Gastroesophageal sphincter (tissue), 4 donors: Measurements from ENCODE around the gene NAP1L4. TPM values are rescaled to one million over a fixed set of nuclear protein-coding genes. Genes with fewer than 3 reads are reported as not detected.

Experiments
- ATAC-seq: fragments of 150-250 bp; one replicate; pipeline ENCODE4 v1.9.1; 2016; ENCODE audit warnings: mild to moderate bottlenecking, moderate library complexity
- H3K27ac ChIP-seq, 4 donors: fragments of 200-600 bp; sonication (generic) in 3 of 4; 1 replicate in 3 of 4; 2 replicates in 1 of 4; pipeline ENCODE4 v1.5.1; 2016 to 2019
- H3K27me3 ChIP-seq: fragments of 200-600 bp; sonication (generic); one replicate; pipeline ENCODE4 v1.5.1; 2019
- H3K36me3 ChIP-seq, 2 donors: fragments of 200-600 bp; sonication (generic); one replicate each; pipeline ENCODE4 v1.5.1; 2019; ENCODE audit warnings: control low read depth in 1 of 2
- H3K4me1 ChIP-seq, 3 donors: fragments of 200-600 bp; sonication (generic); 1 replicate in 2 of 3; 2 replicates in 1 of 3; pipeline ENCODE4 v1.5.1; 2016 to 2019; ENCODE audit warnings: control low read depth in 2 of 3
- H3K4me3 ChIP-seq, 2 donors: fragments of 200-600 bp; sonication (generic); one replicate each; pipeline ENCODE4 v1.5.1; 2019; ENCODE audit warnings: mild to moderate bottlenecking in 1 of 2, moderate library complexity in 1 of 2
- H3K9me3 ChIP-seq, 3 donors: fragments of 200-600 bp; sonication (generic); one replicate each; pipeline ENCODE4 v1.5.1; 2017 to 2019; ENCODE audit warnings: control low read depth in 2 of 3
- CTCF ChIP-seq, 4 experiments: fragments of 200-600 bp in 2 of 4; fragments of 450-650 bp in 2 of 4; sonication (generic) in 1 of 4; IDR thresholded peaks; one replicate each; pipeline ENCODE4 v1.5.1; 2017 to 2019; ENCODE audit warnings: antibody characterized with exemption in 4 of 4, mild to moderate bottlenecking in 2 of 4, moderate library complexity in 2 of 4
- EP300 ChIP-seq: sonication (generic); formaldehyde crosslinking; IDR thresholded peaks from one replicate; pipeline ENCODE4 v1.6.1; 2017; ENCODE audit warnings: antibody characterized with exemption, mild to moderate bottlenecking
- POLR2A ChIP-seq, 2 donors: fragments of 450-650 bp; IDR thresholded peaks; one replicate each; pipeline ENCODE4 v1.6.1; 2017; ENCODE audit warnings: antibody characterized with exemption in 2 of 2, mild to moderate bottlenecking in 2 of 2, moderate library complexity in 1 of 2
- POLR2AphosphoS5 ChIP-seq: sonication (generic); formaldehyde crosslinking; IDR thresholded peaks from one replicate; pipeline ENCODE4 v1.6.1; 2017; ENCODE audit warnings: antibody characterized with exemption
- WGBS, 2 donors: methylation state at CpG; one replicate each; pipeline ENCODE4 v1.1.5; 2018; ENCODE audit warnings: low coverage in 1 of 2; 5-methylcytosine and 5-hydroxymethylcytosine counted together
- small RNA-seq, 4 donors: library from RNA; depleted of rRNA; stranded (forward); fragments of <200 nt; gene quantifications; one replicate each; pipeline ENCODE3, GENCODE V24; 2016
- total RNA-seq, 4 donors: library from RNA; depleted of rRNA; stranded (reverse); fragments of >200 nt; gene quantifications; one replicate each; pipeline ENCODE4 v1.1.0, GENCODE V29; 2016

Gene NAP1L4
- total RNA-seq, 4 donors from 2014 or later: 107 to 175 (median 137) TPM

DNA sequence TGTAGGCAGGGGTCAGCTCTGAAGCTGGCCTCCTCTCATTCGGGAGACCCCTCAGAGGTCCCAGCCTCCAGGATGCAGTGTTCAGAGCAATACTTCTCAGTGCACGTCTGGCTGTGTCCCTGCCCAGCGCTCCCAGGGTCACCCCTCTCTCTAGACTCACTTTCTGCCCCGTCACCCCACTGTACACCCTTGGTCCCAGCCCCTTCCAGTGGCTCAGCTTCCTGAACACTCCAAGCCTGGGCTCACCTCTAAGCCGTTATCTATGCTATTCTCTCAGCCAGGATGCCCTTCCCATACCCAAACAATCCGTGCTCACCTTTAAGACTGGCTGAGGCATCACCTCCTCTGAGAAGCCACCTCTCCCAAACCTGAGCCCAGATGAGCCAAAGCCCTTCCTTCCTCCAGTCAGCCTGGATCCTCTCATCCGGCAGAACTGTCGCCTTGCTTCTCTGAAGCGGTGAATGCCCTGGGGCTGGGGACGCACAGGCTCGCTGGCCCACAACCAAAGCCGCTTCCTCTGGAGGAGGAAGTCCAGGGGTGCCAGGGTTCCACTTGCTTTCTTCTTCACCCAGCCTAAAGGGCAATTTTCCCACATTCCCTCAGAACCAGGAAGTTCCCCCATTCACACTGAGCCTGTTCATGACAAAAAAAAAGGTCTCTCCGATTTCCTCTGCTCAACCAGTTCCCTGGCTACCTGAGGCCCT, 92.9 kb downstream of the NAP1L4 start:
- WGBS, 2 donors: 67 to 76% methylated on average over 3 to 7 of the region's 13 CpGs

GRCh38 chr11:2898366-2899079, 93.6 kb downstream of the NAP1L4 start:
- peak; percentile 32 for ATAC-seq

More for the DNA sequence above, 92.9 kb downstream of the NAP1L4 start:
- H3K27me3 ChIP-seq: no peaks in the 10 kb centered on the region
- TF ChIP-seq POLR2A (IDR thresholded peaks at IDR 0.05) (no peak), EP300 (no peak), POLR2AphosphoS5 (no peak), CTCF (IDR thresholded peaks at IDR 0.05) (no peak)
- H3K36me3 ChIP-seq: no peaks in the 10 kb centered on the region
- ATAC-seq: no peak
- peak overlapping the region in 3 of 4 donors; percentile 66 to 70 (median 69) for H3K27ac ChIP-seq
- no peak overlapping the region for H3K4me3 ChIP-seq
- H3K9me3 ChIP-seq: no peaks in the 10 kb centered on the region
- H3K4me1 ChIP-seq: peaks cover 0 to 55% (median 15%) of the 10 kb centered on the region in 3 donors

DNA sequence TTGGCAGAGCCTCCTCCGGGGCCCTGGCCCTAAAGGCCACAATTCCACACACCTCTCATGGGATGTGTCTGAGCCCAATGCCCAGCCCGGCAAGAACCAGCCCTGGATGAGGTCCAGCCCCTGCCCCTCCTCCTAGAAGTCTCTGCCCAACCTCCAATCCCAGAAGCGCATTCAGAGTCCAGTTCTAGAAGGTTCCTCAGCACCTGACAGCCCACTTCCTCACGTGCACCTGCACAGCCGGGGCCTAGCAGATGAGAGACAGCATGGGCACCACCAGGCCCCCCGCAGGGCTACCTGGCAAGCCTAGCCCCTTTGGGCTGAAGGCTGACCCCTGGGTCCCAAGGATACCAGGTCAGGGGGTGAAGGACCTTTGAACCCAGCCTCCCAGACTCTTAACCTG, 95.1 kb downstream of the NAP1L4 start:
- Histone ChIP-seq H3K4me3 (no peak overlapping the region), H3K27me3 (no peaks in the 10 kb centered on the region), H3K9me3 (no peaks in the 10 kb centered on the region), H3K27ac (no peak overlapping the region), H3K4me1 (peaks cover 0 to 43% (median 12%) of the 10 kb centered on the region in 3 donors), H3K36me3 (no peaks in the 10 kb centered on the region)
- 40% methylated on average over 1 of the region's 6 CpGs; no CpG with 5 or more reads in 1 of the 2 donors for WGBS, 2 donors
- TF ChIP-seq EP300 (no peak), POLR2A (IDR thresholded peaks at IDR 0.05) (no peak), POLR2AphosphoS5 (no peak), CTCF (IDR thresholded peaks at IDR 0.05) (no peak)
- no peak for ATAC-seq

More at GRCh38 chr11:2898366-2899079, 93.6 kb downstream of the NAP1L4 start:
- no peak overlapping the region for H3K4me3 ChIP-seq
- WGBS, 2 donors: 68 to 100% methylated on average over 1 to 3 of the region's 12 CpGs
- no peaks in the 10 kb centered on the region for H3K27me3 ChIP-seq
- no peaks in the 10 kb centered on the region for H3K36me3 ChIP-seq
- TF ChIP-seq EP300 (no peak), POLR2AphosphoS5 (peak; percentile 30)
- peak overlapping the region in 3 of 4 donors; percentile 66 to 70 (median 69) for H3K27ac ChIP-seq
- no peaks in the 10 kb centered on the region for H3K9me3 ChIP-seq
- peaks cover 0 to 48% (median 15%) of the 10 kb centered on the region in 3 donors for H3K4me1 ChIP-seq

- H3K4me3 ChIP-seq: no peak overlapping the region
- TF ChIP-seq EP300 (no peak), POLR2AphosphoS5 (no peak), CTCF (IDR thresholded peaks at IDR 0.05) (no peak), POLR2A (IDR thresholded peaks at IDR 0.05) (no peak)
- no peaks in the 10 kb centered on the region for H3K27me3 ChIP-seq
- 56 to 79% methylated on average over 5 of the region's 9 CpGs for WGBS, 2 donors
- no peak overlapping the region for H3K27ac ChIP-seq
- H3K36me3 ChIP-seq: no peaks in the 10 kb centered on the region
- no peaks in the 10 kb centered on the region for H3K9me3 ChIP-seq
- ATAC-seq: no peak
- peaks cover 6 to 43% (median 19%) of the 10 kb centered on the region in 3 donors for H3K4me1 ChIP-seq
These were observed 96.1 kb downstream of the NAP1L4 start for GRCh38 chr11:2896047-2896446.

Small RNA genes lying within 50 kb of the gene (small RNA-seq; reads per million reads assigned to genes)
- gene SNORA54: 15.2 to 21.5 (median 18.8) reads per million in 4 donors

Other genes with a start within 250 kb of the NAP1L4 start
- 100 to 1,000 TPM in 2 of 4 donors, 10 to 100 TPM in 2; 87.0 to 201 (median 121) TPM for gene CDKN1C, start 106.6 kb downstream of the NAP1L4 start, total RNA-seq
- 1 to 10 TPM in 2 of 4 donors, under 1 TPM in 1, not detected in 1; 0.82 to 5.0 (median 1.9) TPM for gene PHLDA2, start 62.9 kb downstream of the NAP1L4 start, total RNA-seq
- gene CARS1, start 65.1 kb upstream of the NAP1L4 start, total RNA-seq: 10 to 100 TPM; 29.1 to 41.5 (median 31.2) TPM
- gene OSBPL5, start 173.0 kb upstream of the NAP1L4 start, total RNA-seq: 10 to 100 TPM; 39.9 to 94.0 (median 66.4) TPM
- gene MRGPRG, start 226.5 kb upstream of the NAP1L4 start, total RNA-seq: not detected
- not detected for gene MRGPRE, start 240.1 kb upstream of the NAP1L4 start, total RNA-seq